Measurements from ENCODE around the gene LPIN1.

LPIN1 gene

DNA sequence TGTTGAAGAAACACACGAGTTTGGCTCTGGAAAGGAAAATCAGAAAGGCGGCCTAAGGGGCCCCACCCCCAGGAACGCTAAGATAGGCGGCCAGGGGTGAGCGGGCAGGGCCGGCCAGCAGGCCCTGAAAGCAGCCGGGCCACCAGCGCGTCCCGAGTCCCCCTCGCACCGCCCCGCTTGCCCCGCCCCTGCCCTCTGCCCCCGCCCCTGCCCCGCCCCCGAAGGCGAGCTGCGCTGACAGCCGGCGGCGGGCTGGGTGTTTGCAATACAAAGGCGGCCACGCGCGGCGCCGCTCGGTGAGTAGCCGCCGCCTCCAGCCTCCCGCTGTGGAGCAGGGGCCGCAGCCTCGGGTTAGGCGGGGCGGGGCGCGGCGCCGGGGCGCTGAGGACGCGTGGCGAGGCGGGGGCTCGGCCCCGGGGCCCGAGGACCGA lies at the start of gene LPIN1:
TSS of gene LPIN1 (plus strand) at position 257 of the 431 bp plus-strand sequence. CDS start 18,910 bp downstream, outside the sequence.
- DNase-seq, result peak; percentile 57 to 75

DNA sequence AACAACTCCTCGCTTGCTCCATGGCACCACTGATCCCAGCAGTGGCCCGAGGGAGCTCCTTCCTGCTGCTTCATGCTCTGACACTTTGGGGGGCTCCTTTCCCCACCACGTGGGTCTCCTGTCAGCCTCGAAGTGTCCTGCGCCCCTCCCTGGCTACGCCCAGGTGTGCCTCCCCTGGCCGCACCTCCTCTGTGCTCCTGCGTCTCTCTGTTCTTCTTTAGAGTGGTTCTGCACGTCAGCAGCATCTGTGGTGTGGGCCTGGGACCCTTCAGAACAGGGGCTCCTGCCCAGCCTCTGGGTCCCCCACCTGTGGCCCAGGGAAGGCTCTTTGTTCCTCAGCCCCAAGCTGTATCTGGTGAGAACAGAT lies 49.7 kb upstream of the LPIN1 start:
- no peak for DNase-seq

GRCh38 chr2:11697103-11697871 lies 49.1 kb upstream of the LPIN1 start:
- peak in 1 of 2 experiments; percentile 34 for DNase-seq

- DNase-seq, result no peak
Measured at GRCh38 chr2:11698009-11698922, 48.2 kb upstream of the LPIN1 start.

- no peak for DNase-seq
Measured at GRCh38 chr2:11699686-11700670, 46.5 kb upstream of the LPIN1 start.

GRCh38 chr2:11701206-11701605 lies 45.2 kb upstream of the LPIN1 start:
- no peak for DNase-seq

- DNase-seq, result no peak
Measured at GRCh38 chr2:11701751-11702301, 44.6 kb upstream of the LPIN1 start.

DNA sequence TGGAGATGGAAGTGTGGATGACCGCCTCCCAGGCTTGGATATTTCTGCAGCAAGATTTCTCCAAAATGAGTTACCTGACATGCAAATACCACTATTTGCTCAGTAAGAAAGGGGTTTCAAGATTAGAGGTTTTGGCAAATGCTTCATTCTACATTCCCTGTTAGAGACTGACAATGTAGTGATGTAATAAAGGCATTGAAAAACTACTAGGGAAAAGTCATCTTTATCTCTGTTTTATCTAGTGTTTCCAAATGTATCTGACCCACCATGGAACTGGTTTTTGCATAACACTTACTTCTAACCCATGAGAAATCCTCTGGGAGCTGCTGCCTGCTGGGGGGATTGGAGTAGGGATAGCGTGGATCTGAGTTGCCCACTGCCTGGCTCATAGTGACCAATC lies 43.5 kb upstream of the LPIN1 start:
- no peak for DNase-seq

- DNase-seq, result no peak
Measured at GRCh38 chr2:11703700-11704099, 42.7 kb upstream of the LPIN1 start.

GRCh38 chr2:11705063-11705462 lies 41.4 kb upstream of the LPIN1 start:
- no peak for DNase-seq

DNA sequence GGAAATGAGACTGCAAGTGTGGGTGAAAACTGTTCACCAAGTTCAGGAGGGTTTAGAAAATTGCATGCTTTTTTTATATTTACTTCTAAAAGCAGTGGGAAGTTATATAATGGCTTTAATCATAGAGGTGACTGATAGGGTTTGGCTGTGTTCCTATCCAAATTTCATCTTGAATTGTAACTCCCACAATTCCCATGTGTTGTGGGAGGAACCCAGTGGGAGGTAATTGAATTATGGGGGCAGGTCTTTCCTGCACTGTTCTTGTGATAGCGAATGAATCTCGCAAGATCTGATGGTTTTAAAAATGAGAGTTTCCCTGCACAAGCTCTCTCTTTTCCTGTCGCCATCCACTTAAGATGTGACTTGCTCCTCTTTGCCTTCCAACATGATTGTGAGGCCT lies 40.7 kb upstream of the LPIN1 start:
- no peak for DNase-seq

GRCh38 chr2:11708106-11708505 lies 38.3 kb upstream of the LPIN1 start:
- no peak for DNase-seq

- DNase-seq, result no peak
Measured at GRCh38 chr2:11709293-11709692, 37.1 kb upstream of the LPIN1 start.

- DNase-seq, result no peak
Measured at GRCh38 chr2:11710210-11710609, 36.2 kb upstream of the LPIN1 start.

- no peak for DNase-seq
Measured at GRCh38 chr2:11710632-11711353, 35.6 kb upstream of the LPIN1 start.

- DNase-seq, result no peak
Measured at GRCh38 chr2:11711354-11711716, 35.1 kb upstream of the LPIN1 start.

GRCh38 chr2:11711751-11712150 lies 34.7 kb upstream of the LPIN1 start:
- DNase-seq, result no peak

- no peak for DNase-seq
Measured at GRCh38 chr2:11712866-11713265, 33.6 kb upstream of the LPIN1 start.

- DNase-seq, result no peak
Measured at GRCh38 chr2:11713815-11714214, 32.6 kb upstream of the LPIN1 start.

- no peak for DNase-seq
Measured at GRCh38 chr2:11715987-11716652, 30.3 kb upstream of the LPIN1 start.

DNA sequence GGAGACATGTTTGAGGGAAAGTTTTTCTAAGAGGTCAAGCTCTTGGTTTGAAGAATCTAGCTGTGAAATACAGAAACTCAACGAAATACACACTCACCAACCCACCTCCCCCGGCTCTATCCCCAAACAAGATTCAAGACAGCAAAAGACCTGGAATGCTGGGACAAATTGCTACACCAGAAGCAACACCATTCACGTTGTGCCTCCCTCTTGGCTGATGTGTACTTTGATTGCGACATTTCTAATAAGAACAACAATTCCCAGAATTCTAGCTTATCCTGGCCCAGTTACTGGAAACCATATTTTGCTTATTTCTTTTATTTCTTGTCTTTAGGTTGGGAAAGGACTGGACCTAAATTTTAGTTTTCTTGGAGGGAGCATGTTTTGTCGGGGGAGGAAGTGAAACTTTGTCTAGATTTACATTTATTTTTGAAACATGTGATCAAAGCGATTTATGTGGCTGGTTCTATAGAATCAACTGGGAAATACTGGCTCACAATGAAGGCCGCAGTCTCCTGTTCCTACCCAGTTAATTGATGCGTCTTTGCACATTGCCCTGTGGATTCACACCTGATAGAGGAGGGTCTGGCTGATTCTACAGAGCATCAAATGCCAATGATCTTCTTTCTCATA lies 29.6 kb upstream of the LPIN1 start:
- DNase-seq, result no peak

All from SW 1271 (cell line).